Measurements from ENCODE around the gene ZNF407.

DNA sequence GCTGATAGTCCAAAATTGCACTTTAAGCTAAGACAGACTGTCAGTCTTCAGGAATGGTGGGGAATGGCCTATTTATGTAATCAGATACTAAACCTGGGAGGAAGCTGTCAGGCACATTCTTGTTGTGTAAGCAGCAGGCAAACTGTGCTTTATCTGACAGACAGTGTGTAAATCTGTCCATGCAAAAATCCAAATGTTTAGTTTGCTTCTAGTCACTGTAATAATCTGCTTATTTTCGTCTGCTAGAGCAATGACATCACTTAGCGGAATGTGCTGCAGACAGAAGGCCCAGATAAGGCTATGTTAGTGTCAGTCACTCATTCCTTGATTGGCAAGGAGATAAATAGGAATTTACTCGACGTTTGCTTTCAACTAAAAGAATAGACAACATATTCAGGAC lies 263.5 kb downstream of the ZNF407 start:
- no peak for TF ChIP-seq ZNF114 (CRISPR knock-in tag; IDR thresholded peaks at IDR 0.05)
- TF ChIP-seq, protein P1, sequence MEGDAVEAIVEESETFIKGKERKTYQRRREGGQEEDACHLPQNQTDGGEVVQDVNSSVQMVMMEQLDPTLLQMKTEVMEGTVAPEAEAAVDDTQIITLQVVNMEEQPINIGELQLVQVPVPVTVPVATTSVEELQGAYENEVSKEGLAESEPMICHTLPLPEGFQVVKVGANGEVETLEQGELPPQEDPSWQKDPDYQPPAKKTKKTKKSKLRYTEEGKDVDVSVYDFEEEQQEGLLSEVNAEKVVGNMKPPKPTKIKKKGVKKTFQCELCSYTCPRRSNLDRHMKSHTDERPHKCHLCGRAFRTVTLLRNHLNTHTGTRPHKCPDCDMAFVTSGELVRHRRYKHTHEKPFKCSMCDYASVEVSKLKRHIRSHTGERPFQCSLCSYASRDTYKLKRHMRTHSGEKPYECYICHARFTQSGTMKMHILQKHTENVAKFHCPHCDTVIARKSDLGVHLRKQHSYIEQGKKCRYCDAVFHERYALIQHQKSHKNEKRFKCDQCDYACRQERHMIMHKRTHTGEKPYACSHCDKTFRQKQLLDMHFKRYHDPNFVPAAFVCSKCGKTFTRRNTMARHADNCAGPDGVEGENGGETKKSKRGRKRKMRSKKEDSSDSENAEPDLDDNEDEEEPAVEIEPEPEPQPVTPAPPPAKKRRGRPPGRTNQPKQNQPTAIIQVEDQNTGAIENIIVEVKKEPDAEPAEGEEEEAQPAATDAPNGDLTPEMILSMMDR (conservative IDR thresholded peaks at IDR 0.05; ENCODE audit: low read depth in 2 of 2), result no peak
- TF ChIP-seq EZH2phosphoT487 (IDR thresholded peaks at IDR 0.05; ENCODE audit: unreplicated experiment), result no peak
